LNCaP clone FGC (cell line): Measurements from ENCODE around the gene FRMPD3.
A peak's percentile ranks its signal among the peaks of the same experiment; 100 is the strongest.

Experiments used
- DNase-seq: peaks from one replicate; pipeline ENCODE4 v3.0.0-alpha.2; 2011; ENCODE audit warnings: low read depth
- H3K4me3 ChIP-seq: 2 replicates; pipeline ENCODE4 v1.5.1; 2011; ENCODE audit warnings: mild to moderate bottlenecking, low read depth, low read length, control low read depth
- TF ChIP-seq, protein P1 (sequence below): IDR thresholded peaks from 2 replicates; pipeline ENCODE4 v1.5.1; 2012; ENCODE audit warnings: mild to moderate bottlenecking; ENCODE audit not compliant: control insufficient read depth, insufficient read depth; ENCODE audit errors: extremely low read depth

The FRMPD3 gene

DNA sequence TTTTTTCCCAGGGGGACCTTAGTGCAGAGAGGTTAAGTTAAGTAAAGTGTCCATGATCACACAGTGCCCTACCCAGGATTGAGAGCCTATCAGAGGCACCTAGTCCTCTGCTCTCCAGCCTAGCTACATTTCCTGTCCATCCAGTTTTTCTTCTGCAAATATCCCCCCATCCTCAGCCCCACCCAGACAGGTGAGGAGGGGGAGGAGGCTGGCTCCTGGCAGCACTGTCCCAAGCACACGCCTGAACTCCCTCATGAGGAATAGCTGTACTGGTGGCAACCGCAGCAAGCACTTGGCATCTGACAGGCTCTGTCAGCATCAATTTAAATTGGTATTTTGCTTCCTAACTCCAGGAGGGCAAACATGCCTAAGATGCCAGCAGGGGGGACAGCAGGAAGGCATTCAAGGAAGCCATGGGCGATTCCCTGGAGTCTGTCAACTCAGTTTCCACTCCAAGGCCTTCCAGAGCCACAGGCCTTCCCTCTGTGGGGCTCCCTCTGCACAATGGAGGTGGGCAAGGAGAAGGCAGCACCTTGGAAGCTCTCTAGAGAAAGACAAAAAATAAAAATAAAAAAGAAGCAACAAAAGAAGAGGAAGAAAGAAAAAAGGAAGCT lies 6.4 kb upstream of the FRMPD3 start:
- H3K4me3 ChIP-seq = no peak overlapping the region
- TF ChIP-seq, protein P1, sequence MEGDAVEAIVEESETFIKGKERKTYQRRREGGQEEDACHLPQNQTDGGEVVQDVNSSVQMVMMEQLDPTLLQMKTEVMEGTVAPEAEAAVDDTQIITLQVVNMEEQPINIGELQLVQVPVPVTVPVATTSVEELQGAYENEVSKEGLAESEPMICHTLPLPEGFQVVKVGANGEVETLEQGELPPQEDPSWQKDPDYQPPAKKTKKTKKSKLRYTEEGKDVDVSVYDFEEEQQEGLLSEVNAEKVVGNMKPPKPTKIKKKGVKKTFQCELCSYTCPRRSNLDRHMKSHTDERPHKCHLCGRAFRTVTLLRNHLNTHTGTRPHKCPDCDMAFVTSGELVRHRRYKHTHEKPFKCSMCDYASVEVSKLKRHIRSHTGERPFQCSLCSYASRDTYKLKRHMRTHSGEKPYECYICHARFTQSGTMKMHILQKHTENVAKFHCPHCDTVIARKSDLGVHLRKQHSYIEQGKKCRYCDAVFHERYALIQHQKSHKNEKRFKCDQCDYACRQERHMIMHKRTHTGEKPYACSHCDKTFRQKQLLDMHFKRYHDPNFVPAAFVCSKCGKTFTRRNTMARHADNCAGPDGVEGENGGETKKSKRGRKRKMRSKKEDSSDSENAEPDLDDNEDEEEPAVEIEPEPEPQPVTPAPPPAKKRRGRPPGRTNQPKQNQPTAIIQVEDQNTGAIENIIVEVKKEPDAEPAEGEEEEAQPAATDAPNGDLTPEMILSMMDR = no peak
- peak; percentile 58 for DNase-seq

DNA sequence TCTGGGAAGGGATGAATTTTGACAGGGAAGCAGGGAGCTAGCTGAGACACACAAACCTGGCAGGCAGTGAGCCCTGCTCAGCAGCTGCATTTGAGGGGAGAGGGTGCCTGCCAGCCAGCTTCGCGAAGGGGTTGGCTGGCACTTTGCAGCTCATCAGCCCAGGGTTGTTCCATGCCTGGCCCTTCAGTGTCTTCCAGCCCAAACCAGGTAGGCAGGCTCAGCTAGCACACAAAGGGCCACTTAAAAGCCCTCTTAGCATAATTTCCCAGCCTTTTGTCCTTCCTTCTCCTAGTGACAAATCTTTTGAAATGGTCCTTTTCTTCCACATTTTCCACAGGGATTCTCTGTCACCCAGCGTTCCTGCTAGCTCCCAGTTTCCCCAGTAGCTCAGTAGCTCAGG lies 4.3 kb upstream of the FRMPD3 start:
- DNase-seq = no peak
- no peak overlapping the region for H3K4me3 ChIP-seq
- TF ChIP-seq, protein P1 = no peak

DNA sequence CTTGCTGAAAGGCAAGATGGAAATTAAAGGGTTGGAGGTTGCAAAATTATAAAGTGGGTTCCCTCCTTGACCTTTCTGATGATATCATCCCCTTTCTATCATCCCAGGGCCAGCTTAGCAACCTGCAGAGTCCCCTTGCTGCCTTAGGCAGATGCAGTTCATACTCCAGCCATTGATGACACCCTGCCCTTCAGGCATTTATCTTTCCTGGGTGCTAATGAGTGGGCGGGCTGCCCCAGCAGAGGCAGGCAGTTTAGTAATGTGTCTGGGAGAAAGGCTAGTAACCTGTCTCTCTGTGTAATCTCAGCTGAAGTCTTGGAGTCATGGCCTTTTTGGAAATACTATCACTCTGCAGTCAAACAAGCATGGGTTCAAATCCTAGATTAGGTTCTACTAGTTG lies 3.8 kb upstream of the FRMPD3 start:
- TF ChIP-seq, protein P1 = no peak
- no peak for DNase-seq
- H3K4me3 ChIP-seq = no peak overlapping the region

DNA sequence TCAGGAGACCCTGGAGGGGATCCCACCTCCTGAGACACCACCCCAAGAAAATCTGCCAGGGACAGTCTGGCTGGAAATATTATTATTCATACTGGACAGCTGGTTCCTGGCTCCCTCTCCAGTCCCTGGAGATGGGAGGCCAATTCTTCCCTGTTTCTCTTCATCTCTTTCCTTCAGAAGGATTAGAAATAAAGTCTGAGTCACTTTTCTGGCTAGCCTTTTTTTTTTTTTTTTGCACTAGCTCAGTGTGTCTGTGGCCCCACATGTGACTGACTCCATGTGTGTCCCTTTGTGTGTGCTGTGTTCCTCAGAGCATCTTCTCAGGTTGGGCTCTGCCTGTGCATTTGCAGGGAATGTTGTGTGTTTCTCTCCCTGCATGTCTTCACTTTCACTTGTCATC lies 1.8 kb upstream of the FRMPD3 start:
- TF ChIP-seq, protein P1 = no peak
- H3K4me3 ChIP-seq = no peak overlapping the region
- DNase-seq = no peak

DNA sequence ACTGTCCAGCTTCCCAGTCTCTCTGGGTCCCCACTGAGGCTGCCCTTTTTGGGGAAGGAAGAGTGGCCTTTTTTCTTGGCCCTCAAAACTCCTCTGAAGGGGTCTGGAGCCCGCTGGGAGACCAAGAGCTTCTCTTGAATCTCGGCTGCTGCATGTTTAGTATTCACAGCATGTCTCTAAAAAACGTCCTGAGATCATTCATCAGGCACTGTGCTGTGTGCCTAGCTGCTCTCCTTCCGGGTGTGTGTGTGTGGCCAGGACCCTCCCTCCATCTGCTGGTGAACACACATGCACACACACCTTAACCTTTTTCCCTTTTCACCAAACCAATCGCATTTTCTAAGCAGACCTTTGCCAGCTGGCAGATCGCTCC lies 841 bp upstream of the FRMPD3 start:
- TF ChIP-seq, protein P1 = no peak
- H3K4me3 ChIP-seq = peak overlapping the region; percentile 54
- DNase-seq = no peak

DNA sequence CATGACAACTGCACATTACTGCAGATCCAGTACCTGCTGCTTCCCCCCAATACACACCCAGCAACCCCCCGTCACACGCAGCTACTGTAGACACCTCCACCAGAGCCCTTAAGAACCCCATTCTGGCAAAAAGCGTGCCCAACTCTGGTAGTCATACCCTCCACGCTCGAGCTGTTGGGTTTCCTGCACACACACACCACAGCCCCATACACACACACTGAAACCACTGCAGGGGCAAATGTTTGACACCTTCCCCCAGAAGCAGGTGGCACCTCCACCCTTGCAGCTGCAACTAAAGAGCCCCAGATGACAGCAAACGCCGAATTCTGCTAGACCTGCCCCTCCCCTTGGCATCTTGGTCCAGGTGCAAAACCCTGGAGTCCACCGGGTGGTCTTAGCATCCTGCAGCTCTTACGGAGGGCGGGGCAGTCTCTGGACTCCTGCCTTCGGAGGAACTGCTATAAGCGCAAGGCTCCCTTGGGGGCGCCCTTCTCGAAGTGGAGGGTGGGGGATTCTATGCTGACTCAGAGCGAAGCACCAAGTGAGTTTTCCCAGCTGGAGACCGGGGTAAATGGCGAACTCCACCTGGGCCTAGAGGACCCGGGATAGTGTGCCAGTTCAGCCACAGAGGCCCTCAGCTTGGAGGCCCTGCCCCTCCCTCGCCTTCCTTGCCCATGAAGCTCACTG lies 1.5 kb downstream of the FRMPD3 start:
- no peak for DNase-seq

More for the DNA sequence above, 1.5 kb downstream of the FRMPD3 start:
- no peak overlapping the region for H3K4me3 ChIP-seq
- TF ChIP-seq, protein P1 = no peak
